Testis (tissue), 2 donors: ENCODE data around the gene CPA3.

Experiments
- POLR2A ChIP-seq: fragments of 450-650 bp; IDR thresholded peaks from one replicate; pipeline ENCODE4 v1.6.1; 2017; ENCODE audit warnings: antibody characterized with exemption, mild to moderate bottlenecking, moderate library complexity
- TF ChIP-seq, protein P1 (sequence below), 3 experiments: fragments of 450-650 bp in 2 of 3; fragments of 200-600 bp in 1 of 3; sonication (generic) in 1 of 3; IDR thresholded peaks; one replicate each; pipeline ENCODE4 v1.5.1; 2016 to 2019; ENCODE audit warnings: antibody characterized with exemption in 3 of 3, mild to moderate bottlenecking in 2 of 3, moderate library complexity in 1 of 3

- TF ChIP-seq POLR2A: no peak
- TF ChIP-seq, protein P1, sequence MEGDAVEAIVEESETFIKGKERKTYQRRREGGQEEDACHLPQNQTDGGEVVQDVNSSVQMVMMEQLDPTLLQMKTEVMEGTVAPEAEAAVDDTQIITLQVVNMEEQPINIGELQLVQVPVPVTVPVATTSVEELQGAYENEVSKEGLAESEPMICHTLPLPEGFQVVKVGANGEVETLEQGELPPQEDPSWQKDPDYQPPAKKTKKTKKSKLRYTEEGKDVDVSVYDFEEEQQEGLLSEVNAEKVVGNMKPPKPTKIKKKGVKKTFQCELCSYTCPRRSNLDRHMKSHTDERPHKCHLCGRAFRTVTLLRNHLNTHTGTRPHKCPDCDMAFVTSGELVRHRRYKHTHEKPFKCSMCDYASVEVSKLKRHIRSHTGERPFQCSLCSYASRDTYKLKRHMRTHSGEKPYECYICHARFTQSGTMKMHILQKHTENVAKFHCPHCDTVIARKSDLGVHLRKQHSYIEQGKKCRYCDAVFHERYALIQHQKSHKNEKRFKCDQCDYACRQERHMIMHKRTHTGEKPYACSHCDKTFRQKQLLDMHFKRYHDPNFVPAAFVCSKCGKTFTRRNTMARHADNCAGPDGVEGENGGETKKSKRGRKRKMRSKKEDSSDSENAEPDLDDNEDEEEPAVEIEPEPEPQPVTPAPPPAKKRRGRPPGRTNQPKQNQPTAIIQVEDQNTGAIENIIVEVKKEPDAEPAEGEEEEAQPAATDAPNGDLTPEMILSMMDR (IDR thresholded peaks at IDR 0.05): no peak
Measured at GRCh38 chr3:148840451-148840850, 24.6 kb upstream of the CPA3 start.
